ENCODE results near the gene BUB3. TPM values are rescaled to one million over a fixed set of nuclear protein-coding genes. Genes with fewer than 3 reads are reported as not detected.

BUB3 gene
- total and polyA plus RNA-seq, 2 of the 4 experiments (the other 2 are of a cell fraction): 215 to 384 TPM

- Histone ChIP-seq H3K27ac (ENCODE audit: insufficient read depth, low read length) (no peak overlapping the region), H4K5ac (ENCODE audit: low read depth, low read length) (no peak overlapping the region), H3K56ac (ENCODE audit: extremely low read depth, insufficient read depth, low read length) (no peak overlapping the region), H2BK120ac (ENCODE audit: low read depth, low read length) (no peak overlapping the region), H2AK9ac (replicated peaks; ENCODE audit: low read depth, low read length, poor library complexity) (no peak overlapping the region), H3K18ac (ENCODE audit: low read depth, low read length) (no peak overlapping the region), H3K4ac (ENCODE audit: low read depth, low read length) (no peak overlapping the region), H3K14ac (replicated peaks; ENCODE audit: low read depth, low read length) (no peak overlapping the region), H3K36me3 (ENCODE audit: control insufficient read depth, insufficient read depth, low read length) (no peaks in the 10 kb centered on the region), H3K79me1 (ENCODE audit: low read depth in 1 of 2, low read length in 2 of 2) (no peaks in the 10 kb centered on the region), H2BK15ac (ENCODE audit: low read depth, low read length) (no peak overlapping the region), H3K27me3 (ENCODE audit: control insufficient read depth, insufficient read depth, low read length) (no peaks in the 10 kb centered on the region), H2BK5ac (ENCODE audit: low read depth, low read length, poor library complexity, severe bottlenecking) (no peak overlapping the region), H4K91ac (ENCODE audit: insufficient read depth, low read depth, low read length) (no peak overlapping the region), H3K9ac (ENCODE audit: low read depth, low read length) (no peak overlapping the region), H3K9me1 (ENCODE audit: insufficient read depth, low read length) (no peaks in the 10 kb centered on the region), H3K4me2 (ENCODE audit: low read depth, low read length) (no peak overlapping the region), H3K9me3 (ENCODE audit: control insufficient read depth, insufficient read depth, low read length) (no peaks in the 10 kb centered on the region), H4K8ac (ENCODE audit: low read depth in 2 of 2, low read length in 2 of 2) (no peak overlapping the region), H3K4me1 (ENCODE audit: control insufficient read depth, insufficient read depth, low read length) (no peaks in the 10 kb centered on the region), H3K23ac (ENCODE audit: low read depth, low read length) (no peak overlapping the region), H2AFZ (replicated peaks; ENCODE audit: low read length, poor library complexity) (no peak overlapping the region), H2BK20ac (ENCODE audit: low read depth, low read length) (no peak overlapping the region), H2AK5ac (ENCODE audit: low read depth, low read length) (no peak overlapping the region), H4K20me1 (ENCODE audit: insufficient read depth, low read length) (no peaks in the 10 kb centered on the region), H3K4me3 (ENCODE audit: insufficient read depth, low read depth, low read length) (no peak overlapping the region)
- in situ Hi-C loops (cut with MboI; ENCODE audit: low sequenced_read_pairs): no loop called here
- intact Hi-C loops (cut with micrococcal nuclease): no loop called here
- no CpG with 5 or more reads among the region's 6 CpGs for WGBS, 2 experiments (ENCODE audit: extremely low coverage in 2 of 2, insufficient read length in 1 of 2)
- DNase-seq (no peak), ATAC-seq (ENCODE audit: low read depth) (no peak)
- no peak for TF ChIP-seq MAZ (IDR thresholded peaks at IDR 0.05; ENCODE audit: borderline replicate concordance, low read depth, low read length)
- no peak for TF ChIP-seq BHLHE40 (IDR thresholded peaks at IDR 0.05; ENCODE audit: low read depth, low read length)
- no peak for TF ChIP-seq MAFK (IDR thresholded peaks at IDR 0.05; ENCODE audit: low read depth, low read length)
- TF ChIP-seq ELK1 (IDR thresholded peaks at IDR 0.05; ENCODE audit: borderline replicate concordance, low read depth, low read length): no peak
- no peak for TF ChIP-seq CHD1 (IDR thresholded peaks at IDR 0.05; ENCODE audit: low read depth, low read length)
- no peak for TF ChIP-seq RAD21 (IDR thresholded peaks at IDR 0.05; ENCODE audit: low read length)
- no peak for TF ChIP-seq FOS (IDR thresholded peaks at IDR 0.05; ENCODE audit: low read depth, low read length)
- no peak for TF ChIP-seq MXI1 (IDR thresholded peaks at IDR 0.05; ENCODE audit: borderline replicate concordance, low read depth, low read length)
- no peak for TF ChIP-seq CTCF (conservative IDR thresholded peaks at IDR 0.05; ENCODE audit: low read depth, low read length)
- TF ChIP-seq CEBPB (IDR thresholded peaks at IDR 0.05; ENCODE audit: low read depth, low read length): no peak
- no peak for TF ChIP-seq USF2 (IDR thresholded peaks at IDR 0.05; ENCODE audit: low read depth, low read length)
- no peak for TF ChIP-seq RFX5 (IDR thresholded peaks at IDR 0.05; ENCODE audit: low read depth, low read length)
- no peak for TF ChIP-seq POLR2A (IDR thresholded peaks at IDR 0.05; ENCODE audit: low read depth, low read length)
- TF ChIP-seq SMC3 (IDR thresholded peaks at IDR 0.05; ENCODE audit: low read depth, low read length): no peak
- TF ChIP-seq NFE2L2 (IDR thresholded peaks at IDR 0.05; ENCODE audit: low read depth, low read length): no peak
- dilution Hi-C loops (cut with HindIII; ENCODE audit: low sequenced_read_pairs, unreplicated experiment): no loop called here
- no TSS peak for BruUV-seq (replicated peaks)
- POLR2A ChIA-PET (ENCODE audit: unreplicated experiment): no interaction called here
- CTCF ChIA-PET: no interaction called here
Measured at GRCh38 chr10:123203393-123204126, 49.4 kb downstream of the BUB3 start.

Measured in IMR-90 (cell line).